H1 (cell line): ENCODE results near the gene PLA2G15. TPM values are rescaled to one million over a fixed set of nuclear protein-coding genes. Genes with fewer than 3 reads are reported as not detected.

Experiments used
- CTBP2 ChIP-seq: IDR thresholded peaks from 2 replicates; pipeline ENCODE4 v1.7.0; 2011; ENCODE audit warnings: borderline replicate concordance, mild to moderate bottlenecking, moderate library complexity, mixed read lengths, low read length; ENCODE audit not compliant: insufficient read depth, insufficient read length
- MAX ChIP-seq: IDR thresholded peaks from 2 replicates; pipeline ENCODE4 v1.6.1; 2012; ENCODE audit warnings: inconsistent platforms
- POU5F1 ChIP-seq: IDR thresholded peaks from 2 replicates; pipeline ENCODE4 v1.6.1; 2011; ENCODE audit warnings: low read depth, mild to moderate bottlenecking, low read length, moderate library complexity
- RAD21 ChIP-seq, 2 experiments: IDR thresholded peaks in 1 of 2; conservative IDR thresholded peaks in 1 of 2; 2 replicates each; pipeline ENCODE4 v1.6.1; 2011; ENCODE audit warnings: low read depth in 2 of 2, low read length in 2 of 2, improper control_type of control experiment in 1 of 2, inconsistent platforms in 1 of 2, mild to moderate bottlenecking in 1 of 2, moderate library complexity in 1 of 2
- polyA plus RNA-seq, 7 experiments: library from polyadenylated mRNA; depleted of rRNA in 3 of 7; stranded (reverse) in 5 of 7; unstranded in 2 of 7; fragments of >200 nt in 5 of 7; fragments of 200-250 nt in 2 of 7; gene quantifications; 1 replicate in 5 of 7; 2 replicates in 1 of 7; 4 replicates in 1 of 7; pipeline versions ENCODE4 v1.2.1 to v1.2.3, GENCODE V29; 2011 to 2013; ENCODE audit warnings: missing spikeins in 2 of 7, mixed read lengths in 2 of 7
- total RNA-seq: library from RNA; stranded (reverse); fragmentation: NEBNext Ultra II Directional; extraction: Animal tissue kit (Norgen Biotek cat#: 25700); gene quantifications from 2 replicates; pipeline ENCODE4 v1.2.1, GENCODE V29; 2021

The PLA2G15 gene
- total and polyA plus RNA-seq, 2 of the 8 experiments (the other 6 are each of a cell fraction or from before 2014, with no cell fraction given): 11.2 to 12.0 TPM

GRCh38 chr16:68297908-68298307 lies 52.7 kb downstream of the PLA2G15 start (continued):
- TF ChIP-seq RAD21 (IDR thresholded peaks at IDR 0.05 in 1 of 2, conservative IDR thresholded peaks at IDR 0.05 in 1 of 2; ENCODE audit: low read depth in 2 of 2, low read length in 2 of 2) (no peak), MAX (no peak), POU5F1 (no peak), CTBP2 (no peak)
